BE2C (cell line): ENCODE results near the gene WWP2.

Source experiments
- DNase-seq: peaks from one replicate; pipeline ENCODE4 v3.0.0-alpha.2; 2020
- H3K27me3 ChIP-seq: fragments of 250-450 bp; sonication (Bioruptor Pico); 2 replicates; pipeline ENCODE4 v1.5.1; 2020; ENCODE audit warnings: mild to moderate bottlenecking
- H3K36me3 ChIP-seq: fragments of 250-450 bp; sonication (Bioruptor Pico); 2 replicates; pipeline ENCODE4 v1.5.1; 2020; ENCODE audit warnings: mild to moderate bottlenecking
- H3K4me1 ChIP-seq: fragments of 250-450 bp; sonication (Bioruptor Pico); 2 replicates; pipeline ENCODE4 v1.5.1; 2020
- H3K4me3 ChIP-seq: 2 replicates; pipeline ENCODE4 v1.5.1; 2011; ENCODE audit warnings: low read depth, low read length
- H3K9me3 ChIP-seq: fragments of 250-450 bp; sonication (Bioruptor Pico); 2 replicates; pipeline ENCODE4 v1.5.1; 2020
- CTCF ChIP-seq: IDR thresholded peaks from 2 replicates; pipeline ENCODE4 v1.5.1; 2012; ENCODE audit warnings: mild to moderate bottlenecking, low read depth, low read length

WWP2 gene

GRCh38 chr16:69863401-69864281 is 101.5 kb downstream of the WWP2 start:
- Histone ChIP-seq H3K36me3 (no peaks in the 10 kb centered on the region), H3K4me3 (no peak overlapping the region), H3K9me3 (no peaks in the 10 kb centered on the region), H3K27me3 (no peaks in the 10 kb centered on the region), H3K4me1 (no peaks in the 10 kb centered on the region; the same call in 1 of the 2 replicates)
- no peak for TF ChIP-seq CTCF
- DNase-seq: no peak

- Histone ChIP-seq H3K4me3 (no peak overlapping the region), H3K36me3 (no peaks in the 10 kb centered on the region), H3K4me1 (no peaks in the 10 kb centered on the region), H3K9me3 (no peaks in the 10 kb centered on the region), H3K27me3 (no peaks in the 10 kb centered on the region)
- no peak for DNase-seq
- TF ChIP-seq CTCF: no peak
Observed at GRCh38 chr16:69865701-69866100, 103.6 kb downstream of the WWP2 start.

GRCh38 chr16:69867784-69868560 is 105.8 kb downstream of the WWP2 start:
- DNase-seq: no peak
- no peaks in the 10 kb centered on the region for H3K4me1 ChIP-seq
- no peak overlapping the region for H3K4me3 ChIP-seq
- TF ChIP-seq CTCF: no peak
- H3K9me3 ChIP-seq: no peaks in the 10 kb centered on the region
- no peaks in the 10 kb centered on the region for H3K36me3 ChIP-seq
- H3K27me3 ChIP-seq: no peaks in the 10 kb centered on the region

- no peak overlapping the region for H3K4me3 ChIP-seq
- H3K27me3 ChIP-seq: no peaks in the 10 kb centered on the region
- no peaks in the 10 kb centered on the region for H3K9me3 ChIP-seq
- no peak for TF ChIP-seq CTCF
- H3K4me1 ChIP-seq: no peaks in the 10 kb centered on the region
- no peak for DNase-seq
- no peaks in the 10 kb centered on the region for H3K36me3 ChIP-seq
Observed at GRCh38 chr16:69870761-69871160, 108.6 kb downstream of the WWP2 start.

GRCh38 chr16:69871708-69872107 is 109.6 kb downstream of the WWP2 start:
- Histone ChIP-seq H3K4me1 (no peaks in the 10 kb centered on the region), H3K36me3 (no peaks in the 10 kb centered on the region), H3K4me3 (no peak overlapping the region), H3K27me3 (no peaks in the 10 kb centered on the region), H3K9me3 (no peaks in the 10 kb centered on the region)
- no peak for DNase-seq
- no peak for TF ChIP-seq CTCF

- Histone ChIP-seq H3K4me1 (no peaks in the 10 kb centered on the region), H3K9me3 (no peaks in the 10 kb centered on the region), H3K27me3 (no peaks in the 10 kb centered on the region), H3K36me3 (peaks cover 3% of the 10 kb centered on the region; the same call in 1 of the 2 replicates), H3K4me3 (no peak overlapping the region)
- TF ChIP-seq CTCF: no peak
- no peak for DNase-seq
Observed at GRCh38 chr16:69872888-69873287, 110.8 kb downstream of the WWP2 start.
